Kasumi-1 (cell line): ENCODE results near the gene CIDEB.
"Not testable (repeated sequence)": the region's sequence is repeated elsewhere in the genome, so short reads cannot be mapped to it uniquely, and the experiment has no call there.

Experiments used
- DNase-seq, 2 experiments: peaks; one replicate each; lab custom pipeline; 2025; lab: John Stamatoyannopoulos, UW

CIDEB gene

GRCh38 chr14:24307575-24308341 lies at the start of gene CIDEB:
Gene CIDEB (minus strand): TSS chr14:24307977. CDS start chr14:24307858, 119 bp downstream.
- peak; percentile 63 to 81 for DNase-seq

GRCh38 chr14:24356208-24356607 lies 48.4 kb upstream of the CIDEB start:
- no peak for DNase-seq

DNA sequence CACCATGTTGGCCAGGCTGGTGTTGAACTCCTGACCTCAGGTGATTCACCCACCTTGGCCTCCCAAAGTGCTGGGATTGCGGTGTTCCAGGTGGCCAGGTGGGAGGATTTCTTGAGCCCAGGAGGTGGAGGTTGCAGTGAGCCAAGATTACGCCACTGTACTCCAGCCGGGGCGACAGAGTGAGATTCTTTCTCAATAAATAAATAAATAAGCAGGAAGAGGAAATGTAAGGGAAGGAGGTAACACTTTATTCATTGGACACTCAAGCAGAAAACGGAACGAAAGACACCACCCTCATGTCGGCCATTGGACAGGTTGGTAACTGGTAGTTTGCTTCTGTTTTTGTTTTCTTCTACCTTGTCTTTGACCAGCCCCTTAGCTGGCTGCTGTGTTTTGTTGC lies 47.2 kb upstream of the CIDEB start:
- no peak for DNase-seq

- DNase-seq, result not testable (repeated sequence)
These were observed 46.7 kb upstream of the CIDEB start for GRCh38 chr14:24354482-24354825.

GRCh38 chr14:24353559-24354481 lies 46.0 kb upstream of the CIDEB start:
- no peak for DNase-seq

DNA sequence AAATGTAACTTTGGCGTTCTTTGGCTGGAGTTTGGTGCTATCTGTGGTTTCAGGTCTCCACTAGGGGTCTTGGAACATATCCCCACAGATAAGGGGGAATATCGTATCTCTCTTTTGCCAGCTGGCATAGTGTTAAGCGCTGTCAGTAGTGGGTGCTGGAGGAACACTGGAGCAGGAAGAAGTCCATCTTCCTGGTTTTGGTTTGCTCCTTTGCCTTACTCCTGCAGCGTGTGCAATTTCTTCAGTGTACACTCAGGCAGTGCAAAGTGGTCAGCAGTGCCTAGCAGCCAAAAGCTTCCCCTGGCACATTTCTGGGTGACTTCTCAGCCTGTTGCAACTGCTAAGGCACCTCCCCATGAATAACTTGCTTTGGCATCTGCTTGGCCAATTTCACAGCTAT lies 43.7 kb upstream of the CIDEB start:
- DNase-seq, result peak; percentile 30 to 34

DNA sequence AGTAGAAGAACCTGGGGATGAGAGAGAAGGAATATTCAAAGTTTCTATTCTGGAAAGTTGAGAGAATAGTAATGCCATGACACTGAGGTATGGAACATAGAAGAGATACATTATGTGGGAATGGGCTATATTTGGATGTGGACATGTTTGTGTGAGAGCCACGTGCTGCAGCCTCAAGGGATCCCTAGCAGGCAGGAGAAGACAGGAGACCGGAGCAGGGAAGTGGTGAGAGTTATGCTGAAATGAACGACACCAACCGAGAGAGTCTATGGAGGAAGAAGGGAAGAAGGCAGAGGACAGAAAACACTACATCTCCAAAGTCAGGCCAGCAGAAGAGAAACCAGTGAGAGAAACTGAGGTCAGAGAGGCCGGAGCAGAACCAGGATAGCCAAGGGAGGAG lies 42.0 kb upstream of the CIDEB start:
- DNase-seq, result no peak

DNA sequence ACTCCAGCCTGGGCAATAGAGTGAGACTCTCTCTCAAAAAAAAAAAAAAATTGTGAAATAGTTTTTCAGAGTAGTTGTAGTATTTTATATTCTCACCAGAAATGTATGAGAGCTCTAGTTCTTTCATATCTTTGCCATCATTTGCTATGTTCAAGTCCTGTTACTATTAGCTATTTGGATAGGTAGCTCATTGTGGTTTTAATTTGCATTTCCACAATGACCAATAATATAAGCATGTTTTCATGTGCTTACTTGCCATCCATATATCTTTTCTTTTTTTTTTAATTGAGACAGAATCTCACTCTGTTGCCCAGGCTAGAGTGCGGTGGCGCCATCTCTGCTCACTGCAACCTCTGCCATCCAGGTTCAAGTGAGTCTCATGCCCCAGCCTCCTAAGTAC lies 40.4 kb upstream of the CIDEB start:
- no peak for DNase-seq

DNA sequence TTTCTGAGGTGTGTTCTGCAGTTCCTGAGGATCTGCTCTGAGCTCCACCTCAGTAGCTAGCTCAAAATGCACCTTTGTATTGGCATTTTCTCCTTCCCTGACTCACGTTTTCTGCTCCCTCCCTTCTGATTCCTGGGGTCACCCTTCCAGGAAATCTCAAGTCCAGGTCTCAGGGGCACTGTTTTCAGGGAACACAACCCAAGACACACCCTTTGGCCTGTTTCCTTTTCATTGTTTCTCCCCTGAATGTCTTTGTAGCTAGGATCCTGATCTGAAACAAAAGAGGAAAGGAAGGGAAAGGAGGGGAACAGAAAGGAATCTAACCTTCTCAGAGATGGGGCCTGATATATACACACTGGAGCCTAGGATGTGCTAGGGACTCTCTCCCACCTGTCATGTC lies 39.4 kb upstream of the CIDEB start:
- no peak for DNase-seq

DNA sequence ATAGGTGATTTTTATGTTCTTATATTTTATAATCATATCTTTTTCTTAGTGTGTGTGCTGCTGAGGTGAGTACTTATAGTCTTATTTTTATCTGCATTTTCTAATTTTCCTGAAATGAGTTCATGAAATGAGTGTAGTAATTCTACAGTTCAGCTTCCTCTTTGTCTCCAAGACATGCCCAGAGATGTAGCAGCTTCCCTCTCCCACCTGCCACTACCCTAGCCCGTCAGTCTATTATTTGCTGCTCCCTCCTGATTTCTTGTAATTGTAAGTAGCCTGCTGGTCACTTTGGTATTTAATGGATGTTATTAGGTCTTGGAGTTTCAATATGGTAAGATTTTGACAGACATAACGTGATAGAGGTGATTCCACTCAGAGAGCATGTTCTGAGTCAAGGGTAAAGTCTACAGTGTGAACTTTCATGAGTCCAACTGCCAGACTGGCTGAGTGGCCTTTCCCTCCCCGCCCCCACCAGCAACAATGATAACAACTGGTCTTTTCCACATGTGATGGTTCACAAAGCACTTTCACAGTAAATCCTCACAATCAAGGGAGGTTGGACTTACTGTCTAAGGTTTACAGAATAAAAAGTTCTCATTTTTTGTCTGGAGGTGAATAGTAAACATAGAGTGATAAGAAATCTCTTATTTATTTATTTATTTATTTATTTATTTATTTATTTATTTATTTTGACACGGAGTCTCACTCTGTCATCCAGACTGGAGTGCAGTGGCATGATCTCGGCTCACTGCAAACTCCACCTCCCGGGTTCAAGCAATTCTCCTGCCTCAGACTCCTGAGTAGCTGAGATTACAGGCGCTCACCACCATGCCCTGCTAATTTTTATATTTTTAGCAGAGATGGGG lies 36.3 kb upstream of the CIDEB start:
- no peak for DNase-seq

DNA sequence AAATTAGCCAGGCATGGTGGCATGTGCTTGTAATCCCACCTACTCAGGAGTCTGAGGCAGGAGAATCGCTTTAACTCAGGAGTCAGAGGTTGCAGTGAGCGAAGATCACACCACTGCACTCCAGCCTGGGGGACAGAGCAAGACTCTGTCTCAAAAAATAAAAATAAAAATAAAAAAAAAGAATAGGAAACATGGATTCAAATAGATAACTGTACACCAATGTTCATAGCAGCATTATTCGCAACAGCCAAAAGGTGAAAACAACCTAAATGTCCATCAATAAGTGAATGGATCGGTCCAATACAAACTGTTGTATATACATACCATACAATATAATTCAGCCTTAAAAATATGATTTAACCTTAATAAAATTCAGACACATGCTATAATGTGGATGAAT lies 35.1 kb upstream of the CIDEB start:
- DNase-seq, result no peak

DNA sequence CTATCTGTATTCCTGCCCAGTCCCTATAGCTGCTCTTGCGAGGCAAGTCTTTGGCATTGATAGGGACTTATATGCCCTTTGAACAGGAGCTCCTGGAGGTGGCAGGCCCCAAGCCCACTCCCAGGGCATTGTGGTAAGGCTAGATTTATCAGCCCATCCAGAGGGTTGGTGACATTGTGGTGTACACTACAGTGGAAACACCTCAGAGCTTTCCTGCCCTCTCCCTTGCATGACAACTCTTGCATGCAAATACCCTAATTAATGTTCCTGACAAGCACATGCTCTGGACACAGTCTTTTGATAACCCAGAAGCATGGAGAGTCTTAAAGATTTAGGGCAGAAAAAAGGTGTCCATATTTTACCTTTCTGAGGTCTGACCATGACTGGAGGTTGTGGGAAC lies 32.8 kb upstream of the CIDEB start:
- DNase-seq, result no peak

- DNase-seq, result peak; percentile 23 to 34
These were observed 31.7 kb upstream of the CIDEB start, which contains the start of gene RIPK3 for GRCh38 chr14:24339284-24340151. Gene RIPK3 (minus strand): TSS chr14:24339991. CDS start chr14:24339826, 165 bp downstream.

GRCh38 chr14:24338843-24339242 lies 31.1 kb upstream of the CIDEB start:
- no peak for DNase-seq

GRCh38 chr14:24337824-24338175 lies 30.0 kb upstream of the CIDEB start:
- DNase-seq, result no peak

DNA sequence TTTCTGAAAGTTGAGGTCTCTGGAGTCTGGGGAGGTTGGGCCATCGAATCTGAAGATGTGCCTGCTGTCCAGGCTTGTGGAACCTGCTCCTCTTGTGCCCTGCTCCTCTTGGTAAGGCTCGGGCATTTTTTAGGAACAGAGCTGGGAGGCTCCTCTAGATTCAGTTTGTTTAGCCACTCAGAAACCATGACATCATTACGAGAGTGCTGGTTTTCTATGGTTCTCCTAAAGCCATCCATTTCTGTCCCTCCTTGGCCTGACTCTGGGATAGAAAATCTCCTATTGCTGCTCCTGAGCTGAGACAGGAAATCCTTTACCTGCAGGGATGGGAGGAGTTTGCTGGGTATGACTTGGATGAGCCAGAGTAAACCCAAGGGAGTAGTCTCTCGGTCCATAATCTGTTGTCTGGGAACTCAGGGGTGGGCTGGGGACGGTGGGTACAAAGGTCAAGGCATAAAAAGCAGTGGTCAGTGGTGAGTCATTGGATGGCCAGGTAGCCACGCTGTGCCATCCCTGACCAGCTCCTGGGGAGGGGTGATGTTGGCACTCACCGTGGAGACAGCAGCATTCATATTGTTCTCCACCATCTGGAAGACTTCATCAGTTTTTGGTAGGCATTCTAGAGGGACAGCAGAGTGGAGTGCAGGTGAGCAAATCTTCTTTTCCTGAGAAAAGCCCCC lies 29.5 kb upstream of the CIDEB start:
- DNase-seq, result no peak

DNA sequence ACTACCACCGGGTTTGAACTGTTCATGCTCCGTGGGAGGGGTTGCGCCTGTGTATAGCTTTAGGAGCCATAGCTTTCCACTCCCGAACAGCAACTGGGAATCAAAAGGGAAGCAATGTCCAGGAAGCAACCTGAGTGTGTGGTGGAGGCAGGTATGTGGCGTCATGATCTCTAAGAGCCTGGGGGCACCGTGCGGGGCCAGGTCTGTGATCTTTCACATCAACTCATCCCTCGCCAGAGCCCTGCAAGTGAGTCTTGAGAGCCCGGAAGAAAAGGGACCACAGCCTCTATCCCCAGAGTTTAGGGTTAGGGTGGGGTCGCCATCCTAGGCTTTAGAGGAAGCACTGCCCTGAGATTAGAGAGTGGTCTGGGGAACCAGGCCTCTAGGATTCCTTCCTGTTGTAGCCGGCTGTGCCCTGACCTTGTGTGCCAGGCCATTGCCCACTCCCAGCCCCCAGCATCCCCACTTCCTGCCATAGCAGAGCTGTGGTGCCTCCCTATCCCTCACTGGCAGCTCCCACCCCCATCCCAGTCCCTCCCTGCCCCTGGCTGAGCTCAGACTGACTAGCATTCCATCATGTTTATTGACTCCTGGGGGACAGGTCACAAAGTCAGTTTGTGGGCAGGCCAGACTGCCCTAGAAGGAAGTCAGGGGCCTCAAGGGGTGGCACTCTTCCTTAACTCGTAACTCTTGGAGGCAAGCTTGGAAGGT lies 27.8 kb upstream of the CIDEB start:
- no peak for DNase-seq

GRCh38 chr14:24334431-24335291 lies 26.9 kb upstream of the CIDEB start, which contains the start of gene ADCY4:
Gene ADCY4 (minus strand): TSS chr14:24335071. CDS start chr14:24334652, 419 bp downstream.
- DNase-seq, result no peak
